Right cardiac atrium (tissue), 5 donors: ENCODE results near the gene MESP2. TPM values are rescaled to one million over a fixed set of nuclear protein-coding genes. Genes with fewer than 3 reads are reported as not detected.
"Not testable (repeated sequence)": the region's sequence is repeated elsewhere in the genome, so short reads cannot be mapped to it uniquely, and the experiment has no call there.

ENCODE experiments used
- ATAC-seq, 2 donors: fragments of 200-7000 bp; cut with Tn5 transposase; one replicate each; pipeline versions ENCODE4 v1.8.0 to v1.9.1; 2020; ENCODE audit warnings: moderate library complexity in 2 of 2, mild to moderate bottlenecking in 1 of 2
- DNase-seq, 3 donors: peaks; one replicate each; pipeline ENCODE4 v3.0.0-alpha.2; 2020
- H3K27ac ChIP-seq: one replicate; pipeline ENCODE4 v1.5.1; 2013; ENCODE audit warnings: mild to moderate bottlenecking, low read length, control low read depth, moderate library complexity
- H3K27me3 ChIP-seq: one replicate; pipeline ENCODE4 v1.6.1; 2013; ENCODE audit not compliant: control insufficient read depth, insufficient read depth
- H3K4me1 ChIP-seq: one replicate; pipeline ENCODE4 v1.6.1; 2013; ENCODE audit warnings: low read length; ENCODE audit not compliant: control insufficient read depth, insufficient read depth
- H3K4me3 ChIP-seq: one replicate; pipeline ENCODE4 v1.5.1; 2013; ENCODE audit warnings: low read length, control low read depth
- H3K9me3 ChIP-seq: one replicate; pipeline ENCODE4 v1.6.1; 2013; ENCODE audit warnings: low read length; ENCODE audit not compliant: control insufficient read depth
- WGBS: extraction: QIAGEN DNeasy Blood & Tissue Kit; methylation state at CpG from one replicate; pipeline ENCODE4 v1.1.7; 2013; 5-methylcytosine and 5-hydroxymethylcytosine counted together
- intact Hi-C, 4 donors: fragments of 100-400 bp; cut with DNase I; formaldehyde crosslinking; loops; one replicate each; pipeline versions ENCODE4 v1.11.0 to v1.14.0; 2022 to 2023
- polyA plus RNA-seq: library from polyadenylated mRNA; stranded (reverse); fragments of 200-250 nt; gene quantifications from one replicate; pipeline ENCODE4 v1.2.3, GENCODE V29; 2013
- total RNA-seq, 4 donors: library from RNA; stranded (reverse); fragmentation: NEBNext Ultra II Directional; extraction: Animal tissue kit (Norgen Biotek cat#: 25700); gene quantifications; one replicate each; pipeline ENCODE4 v1.2.1, GENCODE V29; 2021
- donor health status: healthy with polysubstance abuse.
- donor health status: DM: no; HTN: yes; CAD: no.
- donor health status: DM: no; HTN: no; CAD: no.
- donor health status: DM: no; HTN: yes; CAD: no; lungs with severe emphysema.
- donor health status: DM: yes; HTN: yes; CAD: no.

The MESP2 gene
- total and polyA plus RNA-seq, 5 donors: 0.29 to 0.61 (median 0.32) TPM; not detected in 1

DNA sequence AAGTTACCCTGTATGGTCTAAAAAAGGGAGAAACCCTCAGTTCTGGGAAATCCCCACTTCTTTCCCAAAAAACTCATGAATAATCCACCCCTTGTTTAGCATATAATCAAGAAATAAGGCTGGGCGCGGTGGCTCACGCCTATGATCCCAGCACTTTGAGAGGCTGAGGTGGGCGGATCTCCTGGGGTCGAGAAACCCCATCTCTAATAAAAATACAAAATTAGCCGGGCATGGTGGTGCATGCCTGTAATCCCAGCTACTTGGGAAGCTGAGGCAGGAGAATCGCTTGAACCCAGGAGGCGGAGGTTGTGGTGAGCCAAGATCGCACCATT, 6.5 kb downstream of the MESP2 start:
- H3K27me3 ChIP-seq, H3K4me3 ChIP-seq, H3K27ac ChIP-seq, H3K4me1 ChIP-seq, intact Hi-C loops, ATAC-seq, H3K9me3 ChIP-seq: not testable (repeated sequence)
- WGBS: 91% methylated on average over 9 of the region's 9 CpGs
- DNase-seq: peak in 1 of 3 donors; percentile 20

DNA sequence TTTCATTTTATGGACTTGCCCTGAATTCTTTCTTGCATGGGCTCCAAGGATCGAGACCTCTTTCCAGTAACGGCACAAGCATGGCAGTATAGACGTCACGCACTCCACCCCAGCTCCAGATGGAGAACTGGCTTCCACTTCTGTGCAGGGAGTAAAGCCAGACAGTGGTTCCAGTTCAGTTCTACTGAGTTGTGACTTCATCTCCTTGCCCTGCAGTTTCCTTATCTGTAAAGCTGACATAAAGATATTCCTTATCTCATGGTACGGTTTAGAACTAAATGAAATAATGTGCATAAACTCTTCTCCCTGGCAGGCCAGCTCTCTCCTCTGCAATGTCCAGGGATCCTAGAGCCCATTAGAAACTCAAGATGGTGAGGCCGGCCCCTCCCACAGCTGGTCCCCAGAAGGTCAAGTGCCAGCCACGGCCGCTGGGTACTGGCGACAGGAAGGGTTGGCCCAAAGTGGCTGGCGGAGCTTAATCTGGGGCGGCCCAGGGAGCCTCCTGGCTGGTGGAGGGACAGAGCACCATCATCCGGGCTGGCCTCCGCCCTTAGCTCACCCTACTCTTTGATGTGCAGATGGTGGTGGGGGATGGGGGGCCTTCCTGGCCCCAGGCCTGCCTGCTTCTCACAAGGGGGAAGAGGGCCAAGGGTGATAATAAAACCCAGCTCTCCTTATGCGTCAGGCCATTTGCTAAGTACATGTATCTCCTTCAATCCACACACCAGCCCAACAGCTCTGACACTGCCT, 7.2 kb downstream of the MESP2 start:
- DNase-seq (peak; percentile 49 to 83 (median 77)), ATAC-seq (peak; percentile 67 to 82)
- WGBS: 47% methylated on average over 14 of the region's 14 CpGs
- Histone ChIP-seq H3K27ac (no peak overlapping the region), H3K27me3 (no peaks in the 10 kb centered on the region), H3K9me3 (no peaks in the 10 kb centered on the region), H3K4me1 (no peaks in the 10 kb centered on the region), H3K4me3 (no peak overlapping the region)
- intact Hi-C loops: no loop called here

DNA sequence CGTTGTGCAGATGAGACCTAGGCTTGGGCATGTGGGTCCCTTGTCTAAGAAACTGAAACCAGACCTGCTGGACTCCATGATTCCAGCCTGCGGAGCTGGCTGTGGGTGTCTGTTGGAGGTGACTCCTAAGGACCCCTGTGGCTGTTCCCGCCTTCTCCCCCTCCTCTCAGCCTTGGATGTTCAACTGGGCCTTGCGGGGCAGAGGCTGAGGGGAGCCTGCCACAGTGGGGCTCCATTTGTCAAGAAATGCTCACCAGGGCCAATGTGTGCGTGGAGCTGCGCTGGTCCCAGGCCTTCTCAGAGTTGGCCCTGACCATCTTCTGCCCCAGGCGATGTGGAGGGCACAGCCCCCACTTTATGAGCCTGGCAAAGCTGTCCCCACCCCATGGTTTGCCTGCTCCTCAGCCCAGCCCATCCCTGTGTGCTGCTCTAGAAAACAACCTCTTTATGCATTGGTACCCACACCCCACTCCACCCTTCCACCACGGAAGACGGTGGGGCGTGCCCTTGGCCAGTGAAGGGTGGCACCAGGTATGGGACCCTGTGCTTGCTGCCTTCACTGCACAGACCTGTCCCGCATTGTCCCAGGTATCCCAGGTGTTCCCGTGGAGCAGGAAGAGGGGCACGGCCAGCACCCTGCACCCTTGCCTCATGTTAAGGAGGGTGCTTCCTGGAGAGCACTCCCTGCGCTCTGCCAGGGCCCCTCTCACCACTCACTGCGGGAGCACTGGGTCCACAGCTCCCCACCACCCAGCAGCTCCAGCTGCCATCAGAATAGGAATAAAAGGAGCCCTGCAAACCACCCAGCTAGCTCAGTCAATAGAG, 7.9 kb downstream of the MESP2 start:
- intact Hi-C loops: no loop called here
- Histone ChIP-seq H3K27ac (no peak overlapping the region), H3K4me3 (no peak overlapping the region), H3K4me1 (no peaks in the 10 kb centered on the region), H3K27me3 (no peaks in the 10 kb centered on the region), H3K9me3 (no peaks in the 10 kb centered on the region)
- 90% methylated on average over 15 of the region's 15 CpGs for WGBS
- DNase-seq (peak in 1 of 3 donors; percentile 37), ATAC-seq (peak; percentile 6)

DNA sequence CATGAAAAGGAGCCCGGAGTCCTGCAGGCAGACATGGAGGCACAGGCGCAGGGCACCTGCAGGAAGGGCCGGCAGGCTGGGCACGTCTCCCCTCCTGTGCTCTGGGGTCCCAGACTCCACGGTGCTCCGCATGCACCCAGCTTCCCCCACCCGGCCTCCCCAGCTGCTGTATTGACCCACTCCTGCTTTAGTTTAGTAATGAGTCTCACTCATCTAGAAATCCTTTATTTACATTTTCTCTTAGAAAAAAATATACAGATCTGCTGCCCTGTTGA, 8.5 kb downstream of the MESP2 start:
- H3K9me3 ChIP-seq: no peaks in the 10 kb centered on the region
- 91% methylated on average over 7 of the region's 7 CpGs for WGBS
- no peak overlapping the region for H3K4me3 ChIP-seq
- ATAC-seq (no peak), DNase-seq (peak in 2 of 3 donors; percentile 13 to 43)
- no peaks in the 10 kb centered on the region for H3K4me1 ChIP-seq
- H3K27ac ChIP-seq: no peak overlapping the region
- no peaks in the 10 kb centered on the region for H3K27me3 ChIP-seq
- intact Hi-C loops: no loop called here

DNA sequence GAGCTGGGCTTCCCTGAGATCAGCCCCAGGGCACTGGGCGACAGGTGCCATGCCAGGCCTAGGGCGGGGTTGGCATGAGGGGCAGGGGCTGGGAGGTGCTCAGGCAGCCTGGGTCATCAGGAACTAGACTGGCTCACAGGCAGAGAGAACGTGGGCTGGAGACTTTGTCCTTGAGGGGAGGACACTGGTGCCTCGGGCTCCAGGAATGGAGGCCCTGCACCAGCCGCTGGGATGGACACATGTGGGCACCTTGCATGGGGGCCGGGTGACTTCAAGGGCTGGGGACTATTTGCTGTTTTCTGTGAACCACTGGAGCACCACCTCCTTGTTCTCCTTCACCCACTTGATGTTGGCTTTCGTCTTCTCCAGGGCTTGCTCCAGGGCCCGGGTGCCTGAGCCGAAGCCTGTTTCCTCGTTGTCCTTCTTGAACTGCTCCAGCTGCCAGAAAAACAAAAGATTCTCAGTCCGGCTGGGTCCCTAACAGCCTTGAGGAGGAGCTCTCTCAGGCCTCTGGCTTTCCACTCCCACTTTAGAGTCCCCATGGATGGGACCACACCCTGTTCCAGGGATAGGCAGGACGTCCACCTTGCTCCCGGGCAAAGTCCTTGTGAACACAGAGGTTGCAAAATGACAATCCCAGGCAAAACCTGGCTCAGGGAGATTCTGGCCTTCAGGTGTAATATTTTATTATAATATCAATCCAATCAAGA, 9.1 kb downstream of the MESP2 start:
- ATAC-seq: peak; percentile 33 to 51
- no peaks in the 10 kb centered on the region for H3K9me3 ChIP-seq
- WGBS: 70% methylated on average over 13 of the region's 13 CpGs
- no peak overlapping the region for H3K4me3 ChIP-seq
- H3K4me1 ChIP-seq: no peaks in the 10 kb centered on the region
- intact Hi-C loops: no loop called here
- no peak overlapping the region for H3K27ac ChIP-seq
- DNase-seq: peak in 2 of 3 donors; percentile 15 to 50
- H3K27me3 ChIP-seq: no peaks in the 10 kb centered on the region

DNA sequence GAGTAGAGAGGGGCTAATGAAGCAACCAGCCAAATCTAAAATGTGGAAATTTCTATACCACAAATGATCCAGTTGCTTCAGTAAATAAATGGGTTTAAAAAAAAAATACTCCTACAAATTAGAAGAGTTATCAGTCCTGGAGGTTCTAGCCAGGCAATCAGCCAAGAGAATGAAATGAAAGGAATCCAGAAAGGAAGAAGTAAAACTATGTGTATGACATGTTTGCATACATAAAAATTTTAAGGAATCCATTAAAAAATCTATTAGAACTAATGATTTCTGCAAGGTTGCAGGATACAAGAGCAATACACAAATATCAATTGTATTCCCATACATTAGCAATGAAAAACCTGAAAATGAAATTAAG, 9.6 kb downstream of the MESP2 start:
- intact Hi-C loops: no loop called here

DNA sequence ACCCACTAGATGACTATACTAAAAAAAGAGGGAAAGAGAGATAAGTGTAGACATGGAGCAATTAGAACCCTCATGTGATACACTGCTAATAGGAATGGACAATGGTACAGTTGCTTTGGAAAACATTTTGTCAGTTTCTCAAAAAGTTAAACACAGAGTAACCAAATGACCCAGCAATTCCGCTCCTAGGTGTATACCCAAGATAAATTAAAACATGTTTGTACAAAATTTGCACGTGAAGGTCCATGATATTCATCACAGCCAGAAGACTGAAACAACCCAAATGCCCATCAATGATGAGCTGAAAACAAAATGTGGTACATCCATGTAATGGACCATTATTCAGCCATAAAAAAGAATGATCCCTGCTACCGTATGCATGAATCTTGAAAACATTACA, 11.8 kb downstream of the MESP2 start:
- intact Hi-C loops: no loop called here
- H3K27me3 ChIP-seq: no peaks in the 10 kb centered on the region
- ATAC-seq (no peak), DNase-seq (no peak)
- H3K4me1 ChIP-seq: no peaks in the 10 kb centered on the region
- 97% methylated on average over 3 of the region's 3 CpGs for WGBS
- H3K4me3 ChIP-seq: no peak overlapping the region
- H3K9me3 ChIP-seq: no peaks in the 10 kb centered on the region
- H3K27ac ChIP-seq: no peak overlapping the region

More for the DNA sequence above, 9.6 kb downstream of the MESP2 start:
- no peak overlapping the region for H3K4me3 ChIP-seq
- no peaks in the 10 kb centered on the region for H3K9me3 ChIP-seq
- no peaks in the 10 kb centered on the region for H3K4me1 ChIP-seq
- no peak overlapping the region for H3K27ac ChIP-seq
- DNase-seq: no peak
- H3K27me3 ChIP-seq: no peaks in the 10 kb centered on the region
- ATAC-seq: no peak

DNA sequence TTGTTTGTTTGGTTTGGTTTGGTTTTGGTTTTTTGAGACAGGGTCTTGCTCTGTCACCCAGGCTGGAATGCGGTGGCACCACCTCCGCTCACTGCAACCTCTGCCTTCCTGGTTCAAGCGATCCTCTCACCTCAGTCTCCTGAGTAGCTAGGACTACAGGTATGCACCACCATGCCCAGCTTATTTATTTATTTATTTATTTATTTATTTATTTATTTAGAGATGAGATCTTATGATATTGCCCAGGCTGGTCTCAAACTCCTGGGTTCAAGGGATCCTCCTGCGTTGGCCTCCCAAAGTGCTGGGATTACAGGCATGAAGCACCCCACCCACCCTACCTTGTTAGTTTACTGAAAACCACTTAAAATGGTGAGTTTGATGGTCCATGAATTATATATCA, 12.5 kb downstream of the MESP2 start:
- peak in 1 of 3 donors; percentile 2 for DNase-seq
- not testable (repeated sequence) for H3K27ac ChIP-seq

DNA sequence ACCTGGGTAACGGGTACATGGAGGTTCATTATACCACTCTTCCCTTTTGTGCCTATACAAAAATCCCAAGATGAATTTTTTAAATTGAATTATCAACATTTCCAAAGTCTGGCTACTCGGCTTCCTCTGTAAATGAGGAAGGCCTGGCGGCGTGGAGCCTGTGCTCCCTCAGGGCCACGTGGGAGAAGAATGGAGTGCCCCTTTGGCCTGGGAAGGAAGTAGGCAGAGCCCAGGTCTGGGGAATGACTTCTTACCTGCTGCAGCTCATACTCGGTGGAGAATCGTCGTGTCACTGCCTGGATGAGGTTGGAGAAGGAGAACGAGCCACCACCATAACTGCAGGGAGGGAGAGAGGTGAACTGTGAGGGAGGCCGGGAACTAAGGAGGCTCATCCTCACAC, 14.1 kb downstream of the MESP2 start:
- DNase-seq (peak in 1 of 3 donors; percentile 20), ATAC-seq (no peak)
- no peak overlapping the region for H3K27ac ChIP-seq
- no peak overlapping the region for H3K4me3 ChIP-seq
- intact Hi-C loops: no loop called here
- H3K9me3 ChIP-seq: no peaks in the 10 kb centered on the region
- H3K4me1 ChIP-seq: no peaks in the 10 kb centered on the region
- WGBS: 79% methylated on average over 10 of the region's 10 CpGs
- H3K27me3 ChIP-seq: no peaks in the 10 kb centered on the region

More for the DNA sequence above, 12.5 kb downstream of the MESP2 start:
- H3K9me3 ChIP-seq, H3K4me3 ChIP-seq, H3K27me3 ChIP-seq, H3K4me1 ChIP-seq, ATAC-seq, intact Hi-C loops: not testable (repeated sequence)
- WGBS: 99% methylated on average over 4 of the region's 4 CpGs

DNA sequence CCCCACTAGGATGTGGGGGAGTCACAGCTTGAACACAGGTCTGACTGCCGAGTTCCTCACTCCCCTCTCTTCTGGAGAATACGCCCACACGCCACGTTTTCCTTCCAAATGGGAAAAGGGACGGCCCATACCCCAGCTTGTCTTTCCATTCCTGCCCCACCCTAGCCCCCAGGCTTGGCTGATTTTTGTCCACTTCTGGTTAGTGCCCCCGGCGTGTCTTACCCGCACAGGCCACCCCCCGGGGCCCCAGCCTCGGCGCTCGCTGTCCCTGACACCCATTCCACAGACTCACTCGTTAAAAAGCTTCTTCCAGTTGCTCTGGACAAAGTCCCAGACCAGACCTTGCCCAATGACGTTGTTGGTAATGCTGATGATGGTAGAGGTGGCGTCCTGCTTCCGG, 14.5 kb downstream of the MESP2 start:
- Histone ChIP-seq H3K4me3 (no peak overlapping the region), H3K9me3 (no peaks in the 10 kb centered on the region), H3K27me3 (no peaks in the 10 kb centered on the region), H3K27ac (no peak overlapping the region), H3K4me1 (no peaks in the 10 kb centered on the region)
- intact Hi-C loops: no loop called here
- ATAC-seq (no peak), DNase-seq (peak in 1 of 3 donors; percentile 25)
- 86% methylated on average over 16 of the region's 16 CpGs for WGBS

DNA sequence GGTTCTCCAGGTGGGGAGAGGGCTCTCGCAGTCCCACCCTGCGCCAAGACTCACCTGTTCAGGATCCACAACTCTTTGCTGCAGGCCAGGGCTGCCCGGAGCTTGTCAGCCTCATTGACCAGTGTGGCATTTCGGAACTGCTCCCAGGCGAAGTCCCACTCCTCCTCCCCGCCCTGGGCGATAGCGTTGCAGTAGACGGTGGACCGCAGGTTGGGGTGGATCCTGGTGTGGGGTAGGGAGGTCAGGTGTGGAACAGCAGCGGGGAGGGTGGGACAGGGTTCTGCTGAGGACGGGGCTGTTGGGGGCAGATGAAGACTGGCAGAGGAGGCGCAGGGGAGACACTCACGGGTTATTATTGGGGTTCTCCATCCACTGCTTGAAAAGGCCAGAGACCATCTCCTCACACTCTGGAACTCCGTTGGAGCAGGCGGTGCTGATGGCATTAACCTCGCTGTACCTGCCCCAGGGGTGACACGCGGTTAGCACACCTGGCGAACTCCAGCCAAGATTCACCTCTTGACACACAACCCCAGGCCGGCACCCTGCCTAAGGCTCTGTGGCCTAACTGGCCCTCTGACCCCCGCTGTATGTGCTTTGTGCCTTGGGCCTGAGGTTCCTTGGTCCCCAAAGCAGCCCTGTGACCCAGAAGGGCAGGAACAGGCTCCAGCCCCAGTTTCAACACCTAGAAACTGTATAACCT, 16.1 kb downstream of the MESP2 start:
- no peak for ATAC-seq
- intact Hi-C loops: no loop called here
- no peak overlapping the region for H3K4me3 ChIP-seq

More for the DNA sequence above, 16.1 kb downstream of the MESP2 start:
- Histone ChIP-seq H3K4me1 (no peaks in the 10 kb centered on the region), H3K27me3 (no peaks in the 10 kb centered on the region), H3K27ac (no peak overlapping the region), H3K9me3 (no peaks in the 10 kb centered on the region)
- peak in 1 of 3 donors; percentile 28 for DNase-seq
- 97% methylated on average over 22 of the region's 22 CpGs for WGBS
